Loucy (cell line): ENCODE data around the gene FMO5.

Source experiments
- H2AFZ ChIP-seq: fragments of 200-600 bp; sonication (generic); 2 replicates; pipeline ENCODE4 v1.6.0; 2016; ENCODE audit warnings: antibody characterized with exemption, mild to moderate bottlenecking, low read length, moderate library complexity
- H3F3A ChIP-seq: fragments of 200-600 bp; 2 replicates; pipeline ENCODE4 v1.6.0; 2016; ENCODE audit warnings: antibody characterized with exemption, low read depth, mild to moderate bottlenecking
- H3K27me3 ChIP-seq: fragments of 200-600 bp; sonication (generic); 2 replicates; pipeline ENCODE4 v1.6.1; 2014; ENCODE audit warnings: low read length, mild to moderate bottlenecking; ENCODE audit not compliant: insufficient read depth, poor library complexity, severe bottlenecking
- H3K36me3 ChIP-seq: fragments of 200-600 bp; sonication (generic); 2 replicates; pipeline ENCODE4 v1.6.1; 2016; ENCODE audit warnings: low read length; ENCODE audit not compliant: insufficient read depth
- H3K4me1 ChIP-seq: fragments of 200-600 bp; sonication (generic); 2 replicates; pipeline ENCODE4 v1.5.1; 2014; ENCODE audit warnings: low read length, mild to moderate bottlenecking; ENCODE audit not compliant: insufficient read depth, poor library complexity, severe bottlenecking
- H3K4me2 ChIP-seq: fragments of 200-600 bp; sonication (generic); 2 replicates; pipeline ENCODE4 v1.6.0; 2014; ENCODE audit warnings: antibody characterized with exemption, low read length, low read depth, mild to moderate bottlenecking; ENCODE audit not compliant: poor library complexity, severe bottlenecking
- H3K4me3 ChIP-seq: fragments of 200-600 bp; sonication (generic); 2 replicates; pipeline ENCODE4 v1.5.1; 2014; ENCODE audit warnings: low read length, mild to moderate bottlenecking, mixed read lengths; ENCODE audit not compliant: poor library complexity, severe bottlenecking
- H3K79me2 ChIP-seq: fragments of 200-600 bp; sonication (generic); 2 replicates; pipeline ENCODE4 v1.6.1; 2014; ENCODE audit warnings: low read length; ENCODE audit not compliant: insufficient read depth
- H3K9ac ChIP-seq: fragments of 200-600 bp; sonication (generic); 2 replicates; pipeline ENCODE4 v1.6.0; 2014; ENCODE audit warnings: mild to moderate bottlenecking, low read depth, low read length, moderate library complexity; ENCODE audit not compliant: poor library complexity, severe bottlenecking
- H3K9me2 ChIP-seq: fragments of 200-600 bp; sonication (generic); replicated peaks from 2 replicates; pipeline ENCODE4 v1.6.1; 2016; ENCODE audit warnings: low read depth, low read length, mixed read lengths
- H3K9me3 ChIP-seq: fragments of 200-600 bp; sonication (generic); 2 replicates; pipeline ENCODE4 v1.6.1; 2014; ENCODE audit warnings: mild to moderate bottlenecking, antibody characterized with exemption, low read length, low read depth; ENCODE audit not compliant: insufficient read depth
- H4K20me1 ChIP-seq: fragments of 200-600 bp; sonication (generic); 2 replicates; pipeline ENCODE4 v1.6.0; 2014; ENCODE audit warnings: antibody characterized with exemption, low read length, mild to moderate bottlenecking; ENCODE audit not compliant: insufficient read depth, poor library complexity, severe bottlenecking
- EZH2phosphoT487 ChIP-seq: fragments of 200-600 bp; IDR thresholded peaks from 2 replicates; pipeline ENCODE4 v1.6.1; 2018; ENCODE audit warnings: antibody characterized with exemption, mild to moderate bottlenecking, moderate library complexity, borderline replicate concordance
- TF ChIP-seq, protein P1 (sequence below): fragments of 200-600 bp; sonication (generic); conservative IDR thresholded peaks from 2 replicates; pipeline ENCODE4 v1.5.1; 2014; ENCODE audit warnings: mild to moderate bottlenecking, antibody characterized with exemption, low read length

FMO5 gene

DNA sequence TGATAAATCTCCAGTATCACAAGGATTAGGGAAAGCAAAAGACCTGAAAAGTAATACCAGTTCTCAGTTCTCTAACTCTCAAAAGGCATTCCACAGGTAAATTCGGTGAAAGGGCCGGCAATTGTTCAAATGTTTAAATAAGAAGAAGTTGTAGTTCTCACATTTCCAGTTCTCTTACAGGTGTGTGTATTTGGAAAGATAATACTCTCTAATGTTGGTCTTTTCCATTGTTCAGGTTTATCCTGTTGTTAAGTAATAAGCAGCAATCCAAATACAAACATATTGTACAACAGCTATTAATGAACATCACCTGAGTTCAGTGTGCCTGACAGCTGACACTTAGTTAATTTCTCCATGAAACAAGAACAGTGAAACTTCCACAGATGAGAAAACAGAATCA, 39.7 kb downstream of the FMO5 start:
- no peaks in the 10 kb centered on the region for H3K36me3 ChIP-seq
- no peak overlapping the region for H3K4me3 ChIP-seq
- no peak overlapping the region for H2AFZ ChIP-seq
- H3K4me1 ChIP-seq, result no peaks in the 10 kb centered on the region
- no peak overlapping the region for H3K9ac ChIP-seq
- no peak for TF ChIP-seq EZH2phosphoT487
- TF ChIP-seq, protein P1, sequence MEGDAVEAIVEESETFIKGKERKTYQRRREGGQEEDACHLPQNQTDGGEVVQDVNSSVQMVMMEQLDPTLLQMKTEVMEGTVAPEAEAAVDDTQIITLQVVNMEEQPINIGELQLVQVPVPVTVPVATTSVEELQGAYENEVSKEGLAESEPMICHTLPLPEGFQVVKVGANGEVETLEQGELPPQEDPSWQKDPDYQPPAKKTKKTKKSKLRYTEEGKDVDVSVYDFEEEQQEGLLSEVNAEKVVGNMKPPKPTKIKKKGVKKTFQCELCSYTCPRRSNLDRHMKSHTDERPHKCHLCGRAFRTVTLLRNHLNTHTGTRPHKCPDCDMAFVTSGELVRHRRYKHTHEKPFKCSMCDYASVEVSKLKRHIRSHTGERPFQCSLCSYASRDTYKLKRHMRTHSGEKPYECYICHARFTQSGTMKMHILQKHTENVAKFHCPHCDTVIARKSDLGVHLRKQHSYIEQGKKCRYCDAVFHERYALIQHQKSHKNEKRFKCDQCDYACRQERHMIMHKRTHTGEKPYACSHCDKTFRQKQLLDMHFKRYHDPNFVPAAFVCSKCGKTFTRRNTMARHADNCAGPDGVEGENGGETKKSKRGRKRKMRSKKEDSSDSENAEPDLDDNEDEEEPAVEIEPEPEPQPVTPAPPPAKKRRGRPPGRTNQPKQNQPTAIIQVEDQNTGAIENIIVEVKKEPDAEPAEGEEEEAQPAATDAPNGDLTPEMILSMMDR, result no peak
- H3K9me2 ChIP-seq, result no peaks in the 10 kb centered on the region
- no peaks in the 10 kb centered on the region for H3K9me3 ChIP-seq
- H4K20me1 ChIP-seq, result no peaks in the 10 kb centered on the region
- H3K79me2 ChIP-seq, result no peaks in the 10 kb centered on the region
- H3K4me2 ChIP-seq, result no peak overlapping the region
- no peaks in the 10 kb centered on the region for H3F3A ChIP-seq
- no peaks in the 10 kb centered on the region for H3K27me3 ChIP-seq

DNA sequence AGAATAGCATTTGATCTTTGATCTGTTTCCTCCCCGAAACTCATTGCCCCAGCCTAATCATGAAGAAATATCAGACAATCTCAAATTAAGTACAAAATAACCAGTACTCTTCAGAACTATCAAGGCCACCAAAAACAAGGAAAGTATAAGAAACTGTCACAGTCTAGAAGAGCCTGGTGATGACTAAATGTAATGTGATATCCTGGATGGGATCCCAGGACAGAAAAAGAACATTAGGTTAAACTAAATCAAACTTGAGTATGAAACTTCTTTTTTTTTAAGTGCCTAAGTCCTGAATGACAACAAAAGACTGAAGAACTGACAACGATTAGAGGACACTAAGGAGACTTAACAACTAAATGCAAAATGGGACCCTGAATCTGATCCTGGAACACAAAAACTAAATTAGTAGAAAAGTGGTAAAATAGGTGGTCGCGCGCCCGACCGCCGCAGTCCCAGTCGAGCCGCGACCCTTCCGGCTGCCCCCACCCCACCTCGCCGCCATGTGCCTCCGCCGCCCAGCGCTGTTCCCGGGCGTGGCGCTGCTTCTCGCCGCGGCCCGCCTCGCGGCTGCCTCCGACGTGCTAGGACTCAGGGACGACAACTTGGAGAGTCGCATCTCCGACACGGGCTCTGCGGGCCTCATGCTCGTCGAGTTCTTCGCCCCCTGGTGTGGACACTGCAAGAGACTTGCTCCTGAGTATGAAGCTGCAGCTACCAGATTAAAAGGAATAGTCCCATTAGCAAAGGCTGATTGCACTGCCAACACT, 47.3 kb downstream of the FMO5 start:
- Histone ChIP-seq H3K4me3 (no peak overlapping the region), H3K9ac (no peak overlapping the region), H3K9me2 (no peaks in the 10 kb centered on the region), H3K36me3 (no peaks in the 10 kb centered on the region), H3F3A (no peaks in the 10 kb centered on the region), H3K4me1 (peaks cover 17% of the 10 kb centered on the region), H3K9me3 (no peaks in the 10 kb centered on the region), H3K27me3 (no peaks in the 10 kb centered on the region), H2AFZ (no peak overlapping the region), H3K79me2 (peaks cover 11% of the 10 kb centered on the region), H4K20me1 (no peaks in the 10 kb centered on the region), H3K4me2 (no peak overlapping the region)
- TF ChIP-seq EZH2phosphoT487, result no peak
- TF ChIP-seq, protein P1, result no peak

DNA sequence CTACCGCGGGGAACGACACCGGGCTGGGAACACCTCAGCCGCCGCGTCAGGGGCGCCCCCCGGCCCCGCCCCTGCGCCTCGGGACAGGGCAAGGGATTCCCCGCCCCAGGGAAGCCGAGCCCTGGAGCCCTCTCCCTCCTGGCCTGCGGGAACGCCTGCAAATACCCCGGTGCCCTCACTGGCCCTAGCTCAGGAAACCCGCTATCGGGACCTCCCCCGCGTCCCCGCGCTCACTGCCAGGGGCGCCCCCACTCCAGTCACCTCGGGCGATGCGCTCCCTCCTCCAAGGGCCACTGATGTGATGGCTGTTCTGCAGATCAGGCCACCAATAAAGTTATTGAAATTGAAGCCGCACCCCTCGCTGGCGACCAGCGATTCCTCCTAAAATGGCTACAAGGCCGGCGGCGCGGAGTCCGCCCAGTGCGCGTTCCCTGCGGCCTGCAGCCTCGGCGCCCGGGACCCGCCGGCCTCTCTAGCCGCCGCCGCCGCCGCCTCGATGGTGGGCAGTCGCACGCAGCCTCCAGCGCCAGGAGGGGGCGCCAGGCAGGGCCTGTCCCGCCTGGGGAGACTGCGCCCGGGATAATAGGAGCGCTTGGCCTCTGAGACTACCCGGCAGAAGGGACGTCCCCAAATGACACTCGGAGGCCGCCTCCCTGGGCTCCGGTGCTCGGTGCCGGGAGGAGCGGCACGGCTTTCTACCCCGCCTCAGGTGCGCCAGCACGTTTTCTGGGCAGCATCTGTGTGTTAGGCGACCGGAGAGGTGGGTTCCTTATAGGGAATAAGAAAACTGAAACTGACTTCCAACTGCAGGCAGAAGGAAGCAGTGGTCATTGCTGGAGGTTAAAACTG, 52.7 kb downstream of the FMO5 start, which contains the start of gene PRKAB2:
PRKAB2 (minus strand) TSS at position 303 of the 849 bp plus-strand sequence. CDS start 326 bp downstream, outside the sequence.
- peaks cover 52% of the 10 kb centered on the region for H3K4me1 ChIP-seq
- peaks cover 55% of the 10 kb centered on the region for H3K79me2 ChIP-seq
- peak within 1 kb of the TSS; percentile 83 for H3K4me2 ChIP-seq
- no peaks in the 10 kb centered on the region for H3K36me3 ChIP-seq
- no peaks in the 10 kb centered on the region for H3K9me3 ChIP-seq
- no peaks in the 10 kb centered on the region for H3K9me2 ChIP-seq
- TF ChIP-seq EZH2phosphoT487, result no peak
- TF ChIP-seq, protein P1, result peak; percentile 69
- H4K20me1 ChIP-seq, result no peaks in the 10 kb centered on the region
- peak within 1 kb of the TSS; percentile 87 for H3K4me3 ChIP-seq
- peak within 1 kb of the TSS; percentile 96 for H2AFZ ChIP-seq
- no peaks in the 10 kb centered on the region for H3K27me3 ChIP-seq
- no peaks in the 10 kb centered on the region for H3F3A ChIP-seq
- H3K9ac ChIP-seq, result peak within 1 kb of the TSS; percentile 91
